IMR-90 (cell line): ENCODE data around the gene CYSRT1. TPM values are rescaled to one million over a fixed set of nuclear protein-coding genes. Genes with fewer than 3 reads are reported as not detected.
A peak's percentile ranks its signal among the peaks of the same experiment; 100 is the strongest.

Experiments used
- ATAC-seq: fragments of 200-7000 bp; cut with Tn5 transposase; 2 replicates; pipeline ENCODE4 v1.9.1; 2020; ENCODE audit warnings: low read depth, mild to moderate bottlenecking, moderate library complexity
- BruUV-seq: library from RNA; stranded (reverse); fragments of 400-500 nt; replicated peaks from 2 replicates; lab custom pipeline; 2021; lab: Mats Ljungman, UMichigan
- CTCF ChIA-PET: fragments of 300-600 bp; formaldehyde crosslinking; extraction: SDS; loops from one replicate; lab custom pipeline; 2021; ENCODE audit warnings: antibody characterized with exemption; lab: Yijun Ruan, JAX
- POLR2A ChIA-PET: fragments of 300-600 bp; sonication (Branson Sonifier 250); formaldehyde crosslinking; loops from one replicate; lab custom pipeline; 2022; ENCODE audit warnings: antibody characterized with exemption; ENCODE audit not compliant: unreplicated experiment; lab: Charles Lee
- DNase-seq: peaks from one replicate; pipeline ENCODE4 v3.0.0; 2013
- H2AFZ ChIP-seq: replicated peaks from 2 replicates; pipeline ENCODE3; 2013; ENCODE audit warnings: low read length, mild to moderate bottlenecking; ENCODE audit not compliant: poor library complexity
- H2AK5ac ChIP-seq: 2 replicates; pipeline ENCODE4 v1.6.1; 2013; ENCODE audit warnings: low read depth, low read length, inconsistent platforms
- H2AK9ac ChIP-seq: replicated peaks from 2 replicates; pipeline ENCODE3; 2013; ENCODE audit warnings: mild to moderate bottlenecking, low read depth, low read length, moderate library complexity; ENCODE audit not compliant: poor library complexity
- H2BK120ac ChIP-seq: 2 replicates; pipeline ENCODE4 v1.6.1; 2013; ENCODE audit warnings: low read depth, low read length, inconsistent platforms
- H2BK15ac ChIP-seq: 3 replicates; pipeline ENCODE4 v1.6.1; 2013; ENCODE audit warnings: low read depth, low read length, inconsistent platforms
- H2BK20ac ChIP-seq: 2 replicates; pipeline ENCODE4 v1.6.1; 2013; ENCODE audit warnings: low read depth, mild to moderate bottlenecking, inconsistent platforms, low read length, moderate library complexity
- H2BK5ac ChIP-seq: 2 replicates; pipeline ENCODE4 v1.6.1; 2013; ENCODE audit warnings: mild to moderate bottlenecking, low read depth, low read length, inconsistent platforms; ENCODE audit not compliant: poor library complexity, severe bottlenecking
- H3K14ac ChIP-seq: replicated peaks from 2 replicates; pipeline ENCODE4 v1.6.1; 2013; ENCODE audit warnings: low read depth, low read length, inconsistent platforms
- H3K18ac ChIP-seq: 2 replicates; pipeline ENCODE4 v1.6.1; 2013; ENCODE audit warnings: low read depth, low read length, control low read depth
- H3K23ac ChIP-seq: 2 replicates; pipeline ENCODE4 v1.6.1; 2013; ENCODE audit warnings: low read depth, low read length, inconsistent platforms
- H3K27ac ChIP-seq: 2 replicates; pipeline ENCODE4 v1.5.1; 2013; ENCODE audit warnings: mild to moderate bottlenecking, control low read depth, low read length; ENCODE audit not compliant: insufficient read depth
- H3K27me3 ChIP-seq: 2 replicates; pipeline ENCODE4 v1.6.1; 2013; ENCODE audit warnings: low read length; ENCODE audit not compliant: control insufficient read depth, insufficient read depth
- H3K36me3 ChIP-seq: 2 replicates; pipeline ENCODE4 v1.6.1; 2013; ENCODE audit warnings: low read length, mixed read lengths; ENCODE audit not compliant: control insufficient read depth, insufficient read depth
- H3K4ac ChIP-seq: 2 replicates; pipeline ENCODE4 v1.6.1; 2013; ENCODE audit warnings: low read depth, low read length, inconsistent platforms
- H3K4me1 ChIP-seq: 2 replicates; pipeline ENCODE4 v1.6.1; 2013; ENCODE audit warnings: low read length, mixed read lengths; ENCODE audit not compliant: control insufficient read depth, insufficient read depth
- H3K4me2 ChIP-seq: 2 replicates; pipeline ENCODE4 v1.6.1; 2013; ENCODE audit warnings: low read depth, mild to moderate bottlenecking, control low read depth, low read length, moderate library complexity
- H3K4me3 ChIP-seq: 2 replicates; pipeline ENCODE4 v1.5.1; 2013; ENCODE audit warnings: low read depth, mild to moderate bottlenecking, control low read depth, low read length, moderate library complexity; ENCODE audit not compliant: insufficient read depth
- H3K56ac ChIP-seq: 2 replicates; pipeline ENCODE4 v1.6.1; 2013; ENCODE audit warnings: low read length, inconsistent platforms; ENCODE audit not compliant: insufficient read depth; ENCODE audit errors: extremely low read depth
- H3K79me1 ChIP-seq, 2 experiments: 2 replicates each; pipeline ENCODE4 v1.6.1; 2013; ENCODE audit warnings: low read length in 2 of 2, inconsistent platforms in 1 of 2, low read depth in 1 of 2
- H3K9ac ChIP-seq: 2 replicates; pipeline ENCODE4 v1.6.1; 2013; ENCODE audit warnings: low read depth, low read length, control low read depth
- H3K9me1 ChIP-seq: 2 replicates; pipeline ENCODE4 v1.6.1; 2013; ENCODE audit warnings: low read length, inconsistent platforms; ENCODE audit not compliant: insufficient read depth
- H3K9me3 ChIP-seq: 2 replicates; pipeline ENCODE4 v1.6.1; 2013; ENCODE audit warnings: low read length; ENCODE audit not compliant: control insufficient read depth, insufficient read depth
- H4K20me1 ChIP-seq: 2 replicates; pipeline ENCODE4 v1.6.1; 2013; ENCODE audit warnings: low read length, inconsistent platforms; ENCODE audit not compliant: insufficient read depth
- H4K5ac ChIP-seq: 2 replicates; pipeline ENCODE4 v1.6.1; 2013; ENCODE audit warnings: mild to moderate bottlenecking, low read depth, low read length, control low read depth
- H4K8ac ChIP-seq, 2 experiments: 2 replicates each; pipeline ENCODE4 v1.6.1; 2013; ENCODE audit warnings: low read depth in 2 of 2, low read length in 2 of 2, control low read depth in 1 of 2, inconsistent platforms in 1 of 2
- H4K91ac ChIP-seq: 2 replicates; pipeline ENCODE4 v1.6.1; 2013; ENCODE audit warnings: low read depth, low read length, inconsistent platforms; ENCODE audit not compliant: insufficient read depth
- CEBPB ChIP-seq: IDR thresholded peaks from 2 replicates; pipeline ENCODE4 v1.6.1; 2012; ENCODE audit warnings: low read depth, low read length, improper control_type of control experiment
- CHD1 ChIP-seq: IDR thresholded peaks from 2 replicates; pipeline ENCODE4 v1.6.1; 2012; ENCODE audit warnings: low read depth, low read length, improper control_type of control experiment
- FOS ChIP-seq: fragments of 150-350 bp; IDR thresholded peaks from 2 replicates; pipeline ENCODE4 v1.6.1; 2016; ENCODE audit warnings: low read depth, low read length
- MAFK ChIP-seq: IDR thresholded peaks from 2 replicates; pipeline ENCODE4 v1.6.1; 2012; ENCODE audit warnings: low read depth, low read length, improper control_type of control experiment
- MAZ ChIP-seq: IDR thresholded peaks from 2 replicates; pipeline ENCODE4 v1.6.1; 2012; ENCODE audit warnings: low read depth, mild to moderate bottlenecking, low read length, improper control_type of control experiment, moderate library complexity, borderline replicate concordance
- NFE2L2 ChIP-seq: fragments of 150-350 bp; IDR thresholded peaks from 2 replicates; pipeline ENCODE4 v1.6.1; 2016; ENCODE audit warnings: low read depth, mild to moderate bottlenecking, low read length
- POLR2A ChIP-seq: IDR thresholded peaks from 2 replicates; pipeline ENCODE4 v1.6.1; 2012; ENCODE audit warnings: mild to moderate bottlenecking, low read depth, low read length
- RAD21 ChIP-seq: IDR thresholded peaks from 2 replicates; pipeline ENCODE4 v1.6.1; 2012; ENCODE audit warnings: low read length, improper control_type of control experiment
- RFX5 ChIP-seq: IDR thresholded peaks from 2 replicates; pipeline ENCODE4 v1.8.0; 2012; ENCODE audit warnings: low read depth, mild to moderate bottlenecking, low read length, moderate library complexity
- SMC3 ChIP-seq: fragments of 150-350 bp; IDR thresholded peaks from 2 replicates; pipeline ENCODE4 v1.6.1; 2016; ENCODE audit warnings: low read depth, mild to moderate bottlenecking, antibody characterized with exemption, low read length, moderate library complexity
- WGBS, 2 experiments: methylation state at CpG; one replicate each; pipeline versions ENCODE4 v1.1.5 to v1.1.7; 2013; ENCODE audit warnings: missing lambda C conversion rate in 2 of 2; ENCODE audit not compliant: insufficient read length in 1 of 2; ENCODE audit errors: extremely low coverage in 2 of 2; 5-methylcytosine and 5-hydroxymethylcytosine counted together
- dilution Hi-C: fragments of 300-500 bp; cut with HindIII; formaldehyde crosslinking; loops from one replicate; pipeline ENCODE4 v1.14.3; 2018; ENCODE audit warnings: low sequenced_read_pairs; ENCODE audit not compliant: unreplicated experiment
- in situ Hi-C: fragments of 300-500 bp; cut with MboI; formaldehyde crosslinking; loops from 3 replicates; pipeline ENCODE4 v1.14.3; 2019; ENCODE audit warnings: low sequenced_read_pairs, inconsistent platforms, mixed read lengths
- intact Hi-C: fragments of 100-400 bp; cut with micrococcal nuclease; formaldehyde crosslinking; loops from 2 replicates; pipeline ENCODE4 v1.10.0; 2022
- polyA plus RNA-seq, 3 experiments: library from polyadenylated mRNA; depleted of rRNA; stranded (reverse); fragments of >200 nt; gene quantifications; 2 replicates each; pipeline ENCODE4 v1.2.3, GENCODE V29; 2012; ENCODE audit warnings: low replicate concordance in 1 of 3
- total RNA-seq: library from RNA; depleted of rRNA; stranded (reverse); fragments of >200 nt; gene quantifications from 2 replicates; pipeline ENCODE4 v1.2.3, GENCODE V29; 2012
- TF ChIP-seq, protein P1 (sequence below): fragments of 150-350 bp; IDR thresholded peaks from 2 replicates; pipeline ENCODE4 v1.6.1; 2016; ENCODE audit warnings: low read depth, mild to moderate bottlenecking, low read length, moderate library complexity, borderline replicate concordance
- TF ChIP-seq, protein P2 (sequence below): fragments of 150-350 bp; IDR thresholded peaks from 2 replicates; pipeline ENCODE4 v1.6.1; 2017; ENCODE audit warnings: mild to moderate bottlenecking, antibody characterized with exemption, low read length, low read depth

Gene CYSRT1
- total and polyA plus RNA-seq, 2 of the 4 experiments (the other 2 are of a cell fraction) = 0.18 to 0.84 TPM

DNA sequence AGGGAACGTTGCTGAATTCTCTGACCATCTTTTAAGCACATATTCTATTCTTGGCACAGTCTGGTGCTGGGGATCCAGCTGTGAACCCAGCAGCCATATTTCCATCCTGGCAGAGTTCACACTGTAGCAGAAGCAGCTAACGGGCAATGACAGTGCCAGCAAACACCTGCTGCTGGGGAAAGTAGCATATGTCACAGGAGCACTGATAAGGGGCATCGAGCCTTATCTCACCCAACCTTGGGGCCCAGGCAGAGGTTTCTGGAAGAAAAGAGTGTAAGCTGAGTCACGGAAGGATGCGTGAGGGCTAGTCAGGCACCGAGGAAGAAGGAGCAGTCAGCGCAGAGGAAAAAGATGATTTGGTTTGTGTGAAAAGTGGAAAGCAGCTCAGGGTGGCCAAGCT, 18.4 kb upstream of the CYSRT1 start:
- Histone ChIP-seq H2AK9ac (no peak overlapping the region), H3K9me1 (0 out of 2 replicates have a peak, but pooled peaks cover 2% of the 10 kb centered on the region), H3K18ac (no peak overlapping the region), H2BK120ac (no peak overlapping the region), H2BK5ac (no peak overlapping the region), H4K5ac (no peak overlapping the region), H3K79me1 (peaks cover 42 to 56% of the 10 kb centered on the region in 2 experiments), H2BK20ac (no peak overlapping the region), H3K4me1 (peaks cover 9% of the 10 kb centered on the region), H3K27me3 (no peaks in the 10 kb centered on the region), H3K14ac (no peak overlapping the region), H3K4me3 (no peak overlapping the region), H4K91ac (no peak overlapping the region), H2AFZ (no peak overlapping the region), H3K36me3 (peaks cover 9% of the 10 kb centered on the region), H3K9ac (peak overlapping the region; percentile 89; the same call in 1 of the 2 replicates), H2AK5ac (no peak overlapping the region; the same call in 1 of the 2 replicates), H3K4ac (no peak overlapping the region; the same call in 1 of the 2 replicates), H4K20me1 (peaks cover 9% of the 10 kb centered on the region), H4K8ac (no peak overlapping the region), H2BK15ac (no peak overlapping the region), H3K27ac (no peak overlapping the region), H3K23ac (no peak overlapping the region), H3K56ac (no peak overlapping the region), H3K9me3 (no peaks in the 10 kb centered on the region), H3K4me2 (peak overlapping the region; percentile 99)
- no TSS peak for BruUV-seq
- DNase-seq (no peak), ATAC-seq (no peak)
- WGBS, 2 experiments = 98% methylated on average over 4 of the region's 7 CpGs; no CpG with 5 or more reads in 1 of the 2 experiments
- dilution Hi-C loops = no loop called here
- in situ Hi-C loops = no loop called here
- CTCF ChIA-PET = no interaction called here
- intact Hi-C loops = no loop called here
- TF ChIP-seq MAFK (no peak), MAZ (no peak), CEBPB (no peak), POLR2A (no peak), RAD21 (no peak), FOS (no peak), CHD1 (no peak), SMC3 (no peak), RFX5 (no peak), NFE2L2 (no peak)
- TF ChIP-seq, protein P1, sequence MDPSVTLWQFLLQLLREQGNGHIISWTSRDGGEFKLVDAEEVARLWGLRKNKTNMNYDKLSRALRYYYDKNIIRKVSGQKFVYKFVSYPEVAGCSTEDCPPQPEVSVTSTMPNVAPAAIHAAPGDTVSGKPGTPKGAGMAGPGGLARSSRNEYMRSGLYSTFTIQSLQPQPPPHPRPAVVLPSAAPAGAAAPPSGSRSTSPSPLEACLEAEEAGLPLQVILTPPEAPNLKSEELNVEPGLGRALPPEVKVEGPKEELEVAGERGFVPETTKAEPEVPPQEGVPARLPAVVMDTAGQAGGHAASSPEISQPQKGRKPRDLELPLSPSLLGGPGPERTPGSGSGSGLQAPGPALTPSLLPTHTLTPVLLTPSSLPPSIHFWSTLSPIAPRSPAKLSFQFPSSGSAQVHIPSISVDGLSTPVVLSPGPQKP = no peak
- TF ChIP-seq, protein P2, sequence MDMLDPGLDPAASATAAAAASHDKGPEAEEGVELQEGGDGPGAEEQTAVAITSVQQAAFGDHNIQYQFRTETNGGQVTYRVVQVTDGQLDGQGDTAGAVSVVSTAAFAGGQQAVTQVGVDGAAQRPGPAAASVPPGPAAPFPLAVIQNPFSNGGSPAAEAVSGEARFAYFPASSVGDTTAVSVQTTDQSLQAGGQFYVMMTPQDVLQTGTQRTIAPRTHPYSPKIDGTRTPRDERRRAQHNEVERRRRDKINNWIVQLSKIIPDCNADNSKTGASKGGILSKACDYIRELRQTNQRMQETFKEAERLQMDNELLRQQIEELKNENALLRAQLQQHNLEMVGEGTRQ = no peak
- POLR2A ChIA-PET = no interaction called here
